Stimulated activated CD8-positive, alpha-beta memory T cell treated with anti-CD3 and anti-CD28 coated beads, Interleukin-7, amount 100 ng/mL, for 24 hours (primary cell): ENCODE data around the gene RBSN.

Source experiments
- DNase-seq: peaks from one replicate; pipeline ENCODE4 v3.0.0-alpha.2; 2020; ENCODE audit warnings: low read depth

Gene RBSN

GRCh38 chr3:15060029-15060428 is 38.9 kb downstream of the RBSN start:
- DNase-seq: no peak

DNA sequence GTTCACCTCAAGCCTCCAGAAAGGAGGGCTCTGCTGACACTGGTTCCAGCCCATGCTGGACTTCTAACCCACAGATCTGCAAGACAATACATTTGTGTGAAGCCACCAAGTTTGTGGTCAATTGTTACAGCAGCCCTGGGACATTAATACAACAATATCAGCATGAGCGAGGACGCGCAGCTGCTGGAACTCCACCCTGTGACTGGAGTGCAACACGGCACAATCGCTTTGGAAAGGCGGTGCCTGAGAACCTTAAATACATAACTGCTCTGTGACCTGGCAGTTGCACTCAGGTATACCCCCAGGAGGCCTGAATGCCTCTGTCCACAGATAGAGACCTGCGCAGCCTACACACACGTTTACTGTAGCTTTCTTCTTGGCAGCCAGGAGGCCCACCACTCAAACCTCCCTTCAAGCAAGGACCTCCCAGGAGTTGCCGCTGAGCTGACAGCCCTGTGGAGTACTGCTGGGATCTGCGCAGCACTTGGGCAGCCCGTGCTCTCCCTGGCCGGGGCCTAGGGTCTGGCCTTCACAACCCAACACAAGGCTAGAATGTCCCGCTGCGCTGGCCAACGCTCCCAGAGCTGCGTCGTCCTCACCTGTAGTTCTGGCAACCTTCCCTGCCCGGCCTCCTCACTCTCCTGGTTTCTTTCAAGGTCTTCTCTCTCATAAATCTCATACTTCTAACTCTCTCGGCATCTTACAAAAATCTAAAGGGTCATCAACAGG is 42.1 kb downstream of the RBSN start:
- no peak for DNase-seq

- DNase-seq: peak; percentile 43
These were observed 43.9 kb downstream of the RBSN start for GRCh38 chr3:15055019-15055557.

- no peak for DNase-seq
These were observed 45.4 kb downstream of the RBSN start for GRCh38 chr3:15053541-15053940.

DNA sequence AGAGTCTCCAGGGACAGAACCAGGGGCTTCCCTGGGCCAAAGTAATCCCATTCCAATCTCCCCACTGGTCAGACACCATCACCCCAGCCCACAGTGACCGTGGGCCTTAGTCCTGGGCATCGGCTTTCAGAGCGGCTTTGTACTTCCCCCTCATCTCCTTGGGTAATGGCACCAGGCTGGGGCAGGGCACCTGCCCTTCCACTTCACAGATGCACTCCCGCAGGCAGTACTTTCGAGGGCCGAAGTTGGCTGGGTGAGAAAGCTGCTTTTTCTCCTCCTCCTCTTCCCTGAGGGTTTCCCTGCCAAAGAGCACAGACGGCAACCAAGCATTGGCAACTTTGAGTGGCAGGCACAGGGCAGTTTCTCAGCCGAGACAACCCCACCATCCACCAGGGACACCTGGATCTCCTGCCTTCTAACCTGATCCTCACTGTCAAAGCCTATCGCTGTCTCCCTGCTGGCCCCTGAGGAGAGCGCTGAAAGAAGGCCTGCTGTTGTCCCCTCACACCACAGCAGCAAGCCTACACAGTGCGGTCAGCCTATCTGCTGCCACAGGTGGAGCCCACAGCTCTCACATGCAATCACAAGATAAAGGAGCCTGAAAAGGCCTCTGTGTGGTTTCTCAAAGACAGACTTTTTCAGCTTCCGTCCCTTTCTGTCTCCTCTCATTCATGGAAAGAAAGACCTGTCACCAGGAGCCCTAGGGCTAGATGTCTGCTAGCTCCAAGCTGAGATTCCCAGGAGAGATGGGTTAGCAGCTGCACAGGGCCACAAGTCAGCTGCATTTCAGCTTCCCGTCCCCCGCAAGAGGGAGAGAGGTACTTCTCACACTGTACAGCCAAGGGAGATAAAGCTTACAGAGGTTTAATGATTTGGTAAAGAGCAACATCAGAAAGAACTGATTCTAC is 46.4 kb downstream of the RBSN start:
- DNase-seq: no peak

GRCh38 chr3:15051531-15051930 is 47.4 kb downstream of the RBSN start:
- DNase-seq: no peak

- no peak for DNase-seq
These were observed 48.4 kb downstream of the RBSN start for GRCh38 chr3:15050405-15051092.

GRCh38 chr3:15049584-15049983 is 49.4 kb downstream of the RBSN start:
- no peak for DNase-seq

DNA sequence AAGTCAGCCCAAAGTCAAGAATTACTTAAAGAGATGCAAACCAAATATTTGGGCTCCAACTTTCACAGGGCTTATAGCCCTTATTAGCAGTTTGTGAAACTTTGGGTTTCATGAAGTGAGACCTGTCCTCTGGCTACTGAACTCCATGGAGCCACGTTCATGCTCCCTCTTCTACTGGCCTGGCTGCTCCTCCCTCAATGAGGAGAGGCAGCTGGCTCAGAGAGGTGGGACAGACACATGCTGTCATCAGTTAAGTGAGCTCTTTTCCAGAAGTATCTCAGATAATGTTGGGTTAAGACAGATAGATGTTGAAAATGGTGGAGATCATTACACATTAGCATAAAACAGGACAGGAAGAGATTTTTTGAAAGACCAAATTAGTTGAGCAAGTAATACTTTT is 53.3 kb downstream of the RBSN start:
- DNase-seq: no peak

DNA sequence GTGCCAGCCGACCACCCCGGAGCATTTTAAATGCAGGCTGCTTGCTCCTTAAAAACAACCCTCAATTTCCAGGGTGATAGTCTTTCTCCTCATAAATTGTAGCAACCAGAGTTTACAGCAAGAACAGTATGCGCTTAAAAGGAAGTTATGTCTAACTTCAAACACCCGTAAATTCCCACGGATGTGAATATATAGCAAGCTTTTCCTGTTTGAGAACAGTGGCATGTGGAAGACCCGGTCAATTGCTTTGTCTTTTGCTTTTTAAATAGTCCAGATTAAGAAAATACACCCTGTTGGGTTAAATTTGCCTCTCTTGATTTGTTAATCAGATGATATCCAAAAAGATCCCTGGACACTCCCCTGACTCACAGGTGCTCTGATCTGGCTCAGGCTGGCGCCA is 54.6 kb downstream of the RBSN start:
- DNase-seq: no peak

DNA sequence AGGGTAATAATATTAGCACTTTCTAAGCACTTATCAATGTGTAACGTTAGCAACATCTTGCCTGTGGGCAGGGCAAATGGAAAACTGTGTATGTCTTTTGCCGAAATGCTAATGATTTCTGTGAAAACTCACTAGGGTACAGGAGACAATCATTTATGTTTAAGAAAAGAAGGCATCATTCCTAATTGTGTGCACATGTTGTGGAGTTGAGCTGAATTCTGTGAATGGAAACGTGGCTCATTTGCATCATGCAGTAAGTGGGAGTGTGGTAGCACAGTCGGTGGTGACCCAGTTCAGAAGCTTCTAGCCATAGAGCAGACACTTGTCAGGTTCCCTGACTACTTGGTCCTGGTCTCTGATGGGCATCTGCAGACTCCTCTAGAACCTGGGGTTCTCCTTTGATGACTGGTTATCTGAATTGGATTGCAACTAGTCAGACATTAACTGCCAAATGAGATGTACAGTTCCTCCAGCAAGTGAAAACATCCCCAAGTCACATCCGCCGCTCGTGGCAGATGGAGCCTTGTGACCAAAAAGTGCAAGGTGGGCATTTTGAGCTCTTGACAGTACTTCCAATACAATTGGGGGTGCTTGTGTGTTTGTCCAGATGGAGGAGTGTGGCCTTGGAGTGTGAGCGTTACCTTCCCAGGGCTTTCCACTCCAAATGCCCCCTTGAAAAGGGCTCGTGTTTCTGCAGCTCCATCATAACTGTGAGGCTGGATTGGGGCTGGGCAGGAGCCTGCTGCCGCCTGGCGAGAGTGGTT is 55.4 kb downstream of the RBSN start:
- DNase-seq: no peak

- no peak for DNase-seq
These were observed 56.0 kb downstream of the RBSN start for GRCh38 chr3:15042936-15043335.

- no peak for DNase-seq
These were observed 57.0 kb downstream of the RBSN start for GRCh38 chr3:15041950-15042349.

- DNase-seq: no peak
These were observed 58.1 kb downstream of the RBSN start for GRCh38 chr3:15040844-15041243.

- no peak for DNase-seq
These were observed 60.6 kb downstream of the RBSN start for GRCh38 chr3:15038306-15038705.

DNA sequence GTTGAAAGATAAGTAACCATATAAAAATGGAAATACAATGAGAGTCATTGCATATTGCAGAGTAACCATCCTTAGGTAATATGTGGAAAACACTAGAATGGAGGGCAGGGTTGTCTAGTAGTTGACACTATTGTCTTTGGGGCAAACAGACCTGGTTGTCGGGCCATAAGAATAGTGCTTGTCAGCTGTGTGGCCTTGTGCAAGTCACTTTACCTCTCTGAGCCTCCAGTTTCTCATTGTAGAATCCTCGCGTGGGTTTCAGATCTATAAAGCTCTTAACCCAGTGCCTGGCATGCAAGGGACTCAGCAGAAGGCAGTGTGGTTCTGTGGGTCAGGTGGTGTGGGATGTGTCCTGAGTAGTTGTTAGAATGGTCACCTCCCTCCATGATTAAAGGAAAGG is 65.8 kb downstream of the RBSN start:
- DNase-seq: no peak

DNA sequence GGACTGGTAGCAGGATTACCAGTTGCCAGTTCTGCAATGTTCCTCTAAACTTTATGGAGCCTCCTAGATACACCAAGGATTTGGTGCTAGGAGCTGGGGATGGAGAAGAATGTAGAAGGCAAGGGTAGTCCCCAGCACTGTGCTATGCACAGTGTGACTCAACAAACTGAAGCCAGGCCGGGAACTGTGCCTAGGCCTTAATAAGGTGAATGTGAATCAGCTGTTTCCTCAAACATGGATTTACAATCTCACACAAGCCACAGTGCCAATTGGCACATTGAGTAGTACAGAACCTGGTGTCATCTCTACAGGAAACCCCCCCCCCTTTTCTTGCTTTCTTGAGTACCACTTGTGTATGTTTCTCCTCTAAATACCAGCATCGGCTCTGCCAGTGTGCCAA is 66.3 kb downstream of the RBSN start:
- DNase-seq: no peak

DNA sequence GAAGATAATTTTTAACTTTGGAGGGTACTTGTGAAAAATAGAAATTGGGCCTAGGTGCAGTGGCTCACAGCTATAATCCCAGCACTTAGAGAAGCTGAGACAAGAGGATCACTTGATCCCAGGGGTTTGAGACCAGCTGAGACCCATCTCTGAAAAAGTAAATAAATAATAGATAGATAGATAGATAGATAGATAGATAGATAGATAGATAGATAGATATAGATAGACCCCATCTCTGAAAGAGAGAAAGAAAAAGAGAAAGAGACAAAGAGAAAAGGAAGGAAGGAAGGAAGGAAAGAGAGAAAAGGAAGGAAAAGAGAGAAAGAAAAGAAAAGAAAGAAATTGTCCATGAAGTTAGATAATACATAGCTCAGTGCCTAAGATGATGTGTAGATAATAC is 69.3 kb downstream of the RBSN start:
- no peak for DNase-seq

DNA sequence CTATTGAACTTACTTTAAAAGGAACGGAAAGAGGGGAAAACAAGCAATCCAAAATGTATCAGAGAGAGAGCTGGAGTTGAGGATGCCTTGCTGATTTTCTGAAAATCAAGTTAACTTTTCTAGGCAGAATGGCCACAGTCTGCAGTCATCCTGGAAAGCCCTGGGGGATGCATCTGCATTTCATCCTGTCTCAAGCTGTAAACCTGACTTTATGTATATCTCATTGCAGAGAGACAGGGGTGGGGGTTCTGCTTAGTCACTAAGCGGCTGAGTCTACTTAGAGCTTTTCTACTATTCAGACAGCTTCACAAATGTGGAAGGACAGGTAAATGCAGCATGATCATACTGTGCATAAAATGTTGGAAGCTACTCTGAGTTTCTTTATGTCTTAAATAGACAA is 75.2 kb downstream of the RBSN start:
- no peak for DNase-seq

GRCh38 chr3:15023249-15023648 is 75.7 kb downstream of the RBSN start:
- no peak for DNase-seq
